GM12892 (cell line): ENCODE results near the gene TEX101.

Experiments
- POLR2A ChIP-seq: IDR thresholded peaks from 2 replicates; pipeline ENCODE4 v1.6.1; 2011; ENCODE audit warnings: low read depth, low read length, control low read depth
- TAF1 ChIP-seq: IDR thresholded peaks from 2 replicates; pipeline ENCODE4 v1.6.1; 2011; ENCODE audit warnings: low read depth, mild to moderate bottlenecking, control low read depth, low read length, borderline replicate concordance

DNA sequence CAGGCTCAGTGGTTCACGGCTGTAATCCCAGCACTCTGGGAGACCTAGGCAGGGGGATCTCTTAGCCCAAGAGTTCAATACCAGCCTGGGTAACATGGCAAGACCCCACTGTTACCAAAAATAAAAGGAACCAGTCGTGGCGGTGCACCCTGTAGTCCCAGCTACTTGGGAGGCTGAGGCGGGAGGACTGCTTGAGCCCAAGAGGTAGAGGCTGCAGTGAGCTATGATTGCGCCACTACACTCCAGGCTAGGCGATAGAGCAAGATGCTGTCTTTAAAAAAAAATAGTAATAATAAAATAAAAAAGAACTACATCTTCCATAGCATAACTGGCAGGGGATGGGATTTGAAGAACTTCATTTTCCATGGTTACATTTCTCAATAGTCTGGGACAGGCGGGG lies 47.7 kb downstream of the TEX101 start:
- no peak for TF ChIP-seq POLR2A
- TF ChIP-seq TAF1: no peak
